COLO829 (cell line): ENCODE measurements around the gene KCNAB2.
A peak's percentile ranks its signal among the peaks of the same experiment; 100 is the strongest.
"Not testable (repeated sequence)": the region's sequence is repeated elsewhere in the genome, so short reads cannot be mapped to it uniquely, and the experiment has no call there.

Source experiments
- DNase-seq: peaks from one replicate; pipeline ENCODE4 v3.0.0; 2012; ENCODE audit warnings: low spot score

The KCNAB2 gene

DNA sequence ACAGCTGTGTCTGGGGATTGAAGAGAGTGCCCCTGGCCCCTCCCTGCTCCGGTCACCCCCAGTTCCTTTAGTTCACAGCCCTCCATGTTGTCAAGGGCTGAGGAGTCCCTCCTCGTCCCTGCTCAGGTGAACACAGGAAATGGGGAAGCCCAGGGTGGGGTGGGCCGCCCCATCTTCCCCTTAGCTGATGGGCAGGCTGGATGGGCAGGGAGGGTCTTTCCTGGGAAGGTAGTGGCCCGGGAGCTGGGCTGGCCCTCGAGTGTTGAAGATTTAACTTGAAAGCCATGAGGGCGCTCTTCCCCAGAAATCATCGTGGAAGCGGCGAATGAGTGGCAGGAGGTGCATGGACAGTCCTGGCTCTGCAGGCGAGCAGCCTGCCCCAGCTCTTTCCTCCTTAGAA lies 35.1 kb upstream of the KCNAB2 start:
- DNase-seq, result no peak

DNA sequence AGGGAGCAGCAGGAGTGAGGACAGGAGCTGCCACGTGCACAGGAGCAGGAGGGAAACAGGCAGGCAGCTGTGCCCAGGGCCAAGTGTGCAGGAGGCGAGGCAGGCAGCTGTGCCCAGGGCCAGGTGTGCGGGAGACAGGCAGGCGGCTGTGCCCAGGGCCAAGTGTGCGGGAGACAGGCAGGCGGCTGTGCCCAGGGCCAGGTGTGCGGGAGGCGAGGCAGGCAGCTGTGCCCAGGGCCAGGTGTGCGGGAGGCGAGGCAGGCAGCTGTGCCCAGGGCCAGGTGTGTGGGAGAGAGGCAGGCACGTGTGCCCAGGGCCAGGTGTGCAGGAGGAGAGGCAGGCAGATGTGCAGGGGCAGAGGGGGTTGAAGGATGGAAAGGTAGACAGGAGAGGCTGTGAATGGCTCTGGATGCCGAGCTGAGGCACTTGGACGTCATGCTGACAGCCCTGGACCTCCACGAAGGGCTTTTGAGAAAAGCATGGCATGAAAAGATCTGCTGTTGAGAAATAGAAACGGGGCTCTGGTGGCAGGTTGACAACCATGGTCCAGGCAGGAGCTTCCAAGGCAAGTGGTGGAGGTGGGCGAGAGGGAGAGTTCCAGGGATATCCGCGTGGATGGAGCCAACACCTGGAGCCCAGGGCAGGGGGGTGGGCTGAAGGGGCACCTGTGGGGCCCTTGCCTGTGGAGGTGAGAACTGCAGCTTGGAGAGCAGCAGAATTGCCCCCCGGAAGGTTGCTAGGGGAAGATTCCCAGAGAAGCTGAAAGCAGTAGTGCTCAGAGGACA lies 34.3 kb upstream of the KCNAB2 start:
- DNase-seq, result no peak

DNA sequence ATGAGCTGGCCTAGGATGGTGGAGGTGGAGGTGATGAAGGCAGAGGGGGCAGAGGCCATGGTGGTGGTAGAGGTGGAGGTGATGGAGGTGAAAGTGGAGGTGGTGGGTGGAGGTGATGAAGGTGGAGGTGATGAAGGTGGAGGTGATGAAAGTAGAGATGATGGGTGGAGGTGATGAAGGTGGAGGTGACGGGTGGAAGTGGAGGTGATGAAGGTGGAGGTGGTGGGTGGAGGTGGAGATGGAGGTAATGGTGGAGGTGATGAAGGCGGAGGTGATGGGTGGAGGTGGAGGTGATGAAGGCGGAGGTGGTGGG lies 33.8 kb upstream of the KCNAB2 start:
- no peak for DNase-seq

DNA sequence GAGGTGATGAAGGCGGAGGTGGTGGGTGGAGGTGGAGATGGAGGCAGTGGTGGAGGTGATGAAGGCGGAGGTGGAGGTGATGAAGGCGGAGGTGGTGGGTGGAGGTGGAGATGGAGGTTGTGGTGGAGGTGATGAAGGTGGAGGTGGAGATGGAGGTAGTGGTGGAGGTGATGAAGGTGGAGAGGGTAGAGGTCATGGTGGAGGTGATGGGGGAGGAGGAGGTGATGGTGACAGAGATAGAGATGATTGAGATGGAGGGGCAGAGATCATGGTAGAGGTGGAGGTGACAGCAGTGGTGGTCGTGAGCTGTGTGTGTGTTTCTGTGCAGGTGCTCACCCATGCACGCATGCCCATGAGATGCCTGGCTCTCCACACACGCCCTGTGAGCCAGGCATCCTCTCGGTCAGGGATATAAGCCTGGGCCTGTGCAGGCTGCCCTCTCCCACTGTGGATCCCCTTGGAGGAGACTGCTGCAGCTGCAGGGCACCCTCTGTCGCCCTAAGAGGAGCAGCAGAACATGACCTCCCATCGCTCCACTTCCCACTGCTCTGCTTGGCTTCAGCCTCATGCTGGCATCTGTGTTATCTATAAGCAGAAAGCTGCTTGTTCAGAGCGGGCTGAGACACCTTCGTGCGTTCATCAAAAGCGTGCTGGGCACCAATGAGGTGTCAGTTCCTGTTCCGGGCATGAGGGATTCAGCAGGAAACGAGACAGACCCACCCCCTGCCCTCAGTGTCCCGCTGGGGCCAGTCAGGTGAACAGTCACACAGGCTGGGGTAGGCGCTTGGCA lies 33.0 kb upstream of the KCNAB2 start:
- no peak for DNase-seq

DNA sequence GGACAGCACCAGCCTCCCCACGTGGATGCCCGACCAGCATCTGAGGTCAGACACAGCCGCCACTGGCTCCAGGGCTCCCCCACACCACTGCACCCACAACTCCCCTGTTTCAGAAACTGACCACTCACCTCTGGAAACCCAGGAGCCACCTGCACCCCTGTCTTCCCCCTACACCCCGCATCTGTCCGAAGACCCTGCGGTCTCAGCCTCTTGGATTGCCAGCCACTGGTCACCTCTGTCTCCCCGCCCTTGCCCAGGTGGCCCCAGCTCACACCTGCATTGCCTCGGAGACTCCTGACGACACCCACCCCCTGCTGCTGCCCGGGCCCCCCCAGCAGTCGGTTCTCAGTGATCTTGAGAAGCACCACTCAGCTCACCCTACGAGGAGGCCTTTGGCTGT lies 32.2 kb upstream of the KCNAB2 start:
- DNase-seq, result no peak

DNA sequence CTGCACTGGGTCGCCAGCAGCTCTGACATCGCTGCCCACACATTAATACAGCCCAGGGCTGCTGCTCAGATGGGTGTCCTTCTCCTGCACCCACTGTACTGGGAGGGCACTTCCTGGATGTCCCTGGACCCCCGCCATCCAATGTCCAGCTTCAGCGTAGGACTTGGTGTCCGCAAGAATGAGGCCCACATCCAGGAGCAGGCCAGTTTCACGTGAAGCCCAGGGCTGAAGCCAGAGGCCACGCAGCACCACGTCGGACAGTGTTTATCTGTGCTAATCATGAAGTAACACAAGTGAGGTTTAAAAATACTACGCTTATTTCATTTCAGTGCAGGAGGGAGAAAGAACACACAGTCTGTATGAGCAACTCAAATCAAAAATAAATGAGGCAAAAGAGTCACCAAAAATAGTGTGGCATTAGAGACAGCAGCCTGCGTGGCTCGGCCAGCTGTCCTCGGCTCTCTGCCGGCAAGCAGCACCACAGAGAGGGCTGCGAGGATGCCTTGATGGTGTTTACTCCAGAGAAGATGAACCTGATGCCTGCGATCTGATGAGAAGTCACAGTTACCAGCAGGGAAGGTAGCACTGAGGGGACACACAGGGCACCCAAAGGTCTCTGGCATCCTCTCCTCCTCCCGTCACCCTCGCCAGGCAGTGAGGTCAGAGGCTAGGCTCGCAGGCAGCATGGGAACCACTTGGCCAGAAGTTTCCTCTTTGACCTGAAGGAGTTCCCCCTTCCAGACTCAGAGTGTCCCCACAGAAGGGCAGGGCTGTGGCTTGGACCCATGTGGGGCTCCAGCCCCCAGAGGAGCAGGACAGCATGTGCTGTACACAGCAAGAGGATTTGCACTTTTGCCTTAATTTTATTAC lies 31.3 kb upstream of the KCNAB2 start:
- DNase-seq, result no peak

DNA sequence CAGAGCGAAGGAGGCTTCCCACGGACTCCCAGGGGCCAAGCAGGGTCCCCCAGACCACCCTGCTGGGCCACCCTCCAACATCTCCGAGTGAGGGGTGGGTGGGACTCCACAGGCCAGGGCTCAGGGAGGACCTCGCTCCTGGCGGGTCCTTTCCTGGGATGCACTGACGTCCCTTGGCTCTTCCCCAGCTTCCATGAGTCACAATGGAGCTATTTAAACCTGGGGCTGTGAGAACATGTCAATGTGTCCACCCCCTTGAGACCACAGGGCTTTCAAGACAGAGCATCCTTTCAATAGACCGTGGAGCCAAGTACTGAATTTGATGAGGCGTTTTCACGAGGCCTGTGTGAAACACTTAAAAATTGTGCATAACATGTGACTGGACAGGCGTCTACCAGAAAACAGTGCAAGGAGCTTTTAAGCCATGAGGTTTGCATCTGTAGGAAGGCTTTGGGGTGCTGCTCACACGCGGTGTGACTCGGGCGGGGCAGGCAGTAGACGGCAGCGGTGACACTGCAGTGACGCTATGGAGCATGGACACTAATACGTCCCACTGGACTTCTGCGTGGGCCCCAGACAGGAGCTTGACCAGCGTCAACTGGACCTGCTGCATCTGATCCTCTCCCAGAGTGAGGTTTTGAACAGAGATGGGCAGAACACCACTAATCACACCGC lies 29.4 kb upstream of the KCNAB2 start:
- peak; percentile 99 for DNase-seq

DNA sequence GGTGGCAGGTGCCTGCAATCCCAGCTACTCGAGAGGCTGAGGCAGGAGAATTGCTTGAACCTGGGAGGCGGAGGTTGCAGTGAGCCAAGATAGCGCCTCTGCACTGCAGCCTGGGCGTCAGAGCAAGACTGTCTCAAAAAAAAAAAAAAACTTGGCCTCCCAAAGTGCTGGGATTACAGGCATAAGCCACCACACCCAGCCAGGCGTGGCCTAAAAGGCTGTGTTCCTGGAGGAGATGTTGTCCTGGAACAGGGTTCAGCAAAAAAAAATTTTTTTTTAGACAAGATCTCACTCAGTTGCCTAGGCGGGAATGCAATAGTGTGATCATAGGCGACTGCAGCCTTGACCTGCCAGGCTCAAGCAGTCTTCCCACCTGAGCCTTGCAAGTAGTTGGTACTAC lies 28.0 kb upstream of the KCNAB2 start:
- DNase-seq, result not testable (repeated sequence)

DNA sequence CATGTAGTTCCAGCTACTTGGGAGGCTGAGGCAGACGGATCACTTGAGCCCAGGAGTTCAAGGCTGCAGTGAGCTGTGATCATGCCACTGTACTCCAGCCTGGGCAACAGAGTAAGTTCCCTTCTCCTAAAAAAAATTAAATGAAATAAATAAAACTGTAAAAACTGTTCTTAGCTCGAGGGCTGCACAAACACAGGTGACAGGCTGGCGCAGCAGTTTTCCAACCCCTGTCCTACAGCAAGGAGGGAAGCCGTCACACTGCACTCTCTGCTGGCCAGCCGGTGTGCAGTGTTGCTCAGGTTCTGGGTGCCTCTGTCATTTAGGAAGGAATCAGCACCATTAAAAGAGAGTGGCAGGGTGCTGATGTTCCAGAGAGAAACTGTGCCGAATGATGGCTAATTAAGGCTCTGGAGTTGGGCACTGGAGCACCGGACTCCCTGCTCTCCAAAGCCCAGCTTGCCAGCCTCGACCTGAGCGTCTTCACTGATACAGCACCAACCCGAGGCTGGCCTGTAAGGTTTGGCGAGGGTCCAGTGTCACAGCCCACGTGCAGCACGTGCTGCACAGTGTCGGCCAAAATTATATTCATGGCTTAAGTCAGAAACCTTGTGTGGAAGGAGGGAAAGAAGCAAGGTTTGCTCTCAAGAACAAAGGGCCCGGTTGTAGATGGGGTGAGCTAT lies 26.4 kb upstream of the KCNAB2 start:
- DNase-seq, result no peak

DNA sequence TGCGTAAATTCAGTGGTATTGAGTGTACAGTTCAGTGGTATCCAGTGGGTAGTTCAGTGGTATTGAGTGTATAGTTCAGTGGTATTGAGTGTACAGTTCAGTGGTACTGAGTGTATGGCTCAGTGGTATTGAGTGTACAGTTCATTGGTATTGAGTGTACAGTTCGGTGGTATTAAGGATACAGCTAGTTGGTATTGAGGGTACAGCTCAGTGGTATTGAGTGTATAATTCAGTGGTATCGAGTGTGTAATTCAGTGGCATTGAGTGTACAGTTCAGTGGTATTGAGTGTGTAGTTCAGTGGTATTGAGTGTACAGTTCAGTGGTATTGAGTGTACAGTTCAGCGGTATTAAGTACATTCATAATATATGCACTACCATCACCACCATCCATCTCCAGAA lies 23.5 kb upstream of the KCNAB2 start:
- no peak for DNase-seq

DNA sequence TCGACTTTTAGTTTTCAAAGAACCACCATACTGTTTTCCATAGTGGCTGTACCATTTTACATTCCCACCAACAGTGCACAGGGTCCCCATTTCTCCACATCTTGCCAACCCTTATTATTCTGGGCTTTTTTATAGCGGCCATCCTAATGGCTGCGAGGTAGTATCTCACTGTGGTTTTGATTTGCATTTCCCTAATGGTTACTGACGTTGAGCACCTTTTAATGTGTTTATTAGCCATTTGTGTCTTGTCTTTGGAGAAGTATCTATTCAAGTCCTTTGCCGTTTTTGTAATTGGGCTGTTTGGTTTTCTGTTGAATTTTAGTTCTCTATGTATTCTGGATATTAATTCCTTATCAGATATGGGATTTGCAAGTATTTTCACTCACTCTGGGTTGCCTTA lies 22.3 kb upstream of the KCNAB2 start:
- no peak for DNase-seq

DNA sequence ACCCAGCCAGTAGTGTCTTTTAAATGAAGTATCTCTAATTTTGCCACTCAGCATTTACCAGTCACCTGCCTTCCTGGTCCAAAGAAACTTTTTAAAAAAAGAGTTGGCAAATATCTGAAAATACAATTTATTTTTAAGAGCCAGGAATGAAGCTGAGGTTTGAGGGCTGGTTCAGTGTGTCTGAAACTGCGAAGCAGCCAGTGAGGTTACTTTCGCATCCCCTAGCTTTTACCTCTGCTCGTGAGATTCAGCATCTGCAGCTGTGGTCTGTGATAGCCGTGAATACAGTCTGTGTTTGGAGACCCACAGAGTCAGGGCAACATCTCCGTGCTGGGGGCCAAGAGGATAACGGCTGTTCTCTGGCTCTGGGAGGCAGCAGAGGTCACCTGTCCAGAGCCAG lies 21.3 kb upstream of the KCNAB2 start:
- DNase-seq, result no peak

DNA sequence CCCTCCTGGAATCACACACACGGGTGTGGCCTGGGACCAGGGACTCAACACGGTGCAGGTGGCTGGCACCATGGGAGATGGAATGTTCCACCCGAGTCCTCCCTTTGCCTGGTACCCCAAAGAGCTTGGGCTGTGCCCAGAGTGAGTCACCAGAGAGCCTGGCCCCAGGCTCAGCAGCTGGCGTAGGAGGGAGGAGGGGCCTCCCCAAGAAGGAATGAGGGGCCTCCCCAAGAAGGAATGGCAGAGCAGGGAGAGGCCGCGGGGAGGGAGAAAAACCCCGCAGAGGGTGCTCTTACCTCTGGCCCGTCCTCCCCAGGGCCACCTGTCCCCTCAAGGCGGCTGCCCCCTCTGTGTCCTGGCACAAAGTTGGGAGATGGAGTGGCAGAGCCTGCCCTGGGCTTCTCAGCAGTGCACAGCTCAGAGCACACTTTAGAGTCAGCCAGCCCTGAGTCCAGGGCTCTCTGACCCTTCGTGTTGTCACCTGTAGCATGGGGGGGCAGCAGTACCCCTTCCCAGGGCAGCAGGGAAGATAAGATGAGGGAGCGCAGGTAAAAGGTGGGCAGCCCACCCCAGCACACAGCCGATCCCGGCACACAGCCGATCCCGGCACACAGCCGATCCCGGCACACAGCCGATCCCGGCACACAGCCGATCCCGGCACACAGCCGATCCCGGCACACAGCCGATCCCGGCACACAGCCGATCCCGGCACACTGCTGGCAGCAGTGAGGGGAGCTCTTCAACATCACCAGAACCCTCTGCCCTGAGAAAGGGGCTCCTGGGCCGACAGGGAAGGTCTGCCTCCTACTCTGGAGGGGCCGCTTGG lies 20.2 kb upstream of the KCNAB2 start:
- no peak for DNase-seq

DNA sequence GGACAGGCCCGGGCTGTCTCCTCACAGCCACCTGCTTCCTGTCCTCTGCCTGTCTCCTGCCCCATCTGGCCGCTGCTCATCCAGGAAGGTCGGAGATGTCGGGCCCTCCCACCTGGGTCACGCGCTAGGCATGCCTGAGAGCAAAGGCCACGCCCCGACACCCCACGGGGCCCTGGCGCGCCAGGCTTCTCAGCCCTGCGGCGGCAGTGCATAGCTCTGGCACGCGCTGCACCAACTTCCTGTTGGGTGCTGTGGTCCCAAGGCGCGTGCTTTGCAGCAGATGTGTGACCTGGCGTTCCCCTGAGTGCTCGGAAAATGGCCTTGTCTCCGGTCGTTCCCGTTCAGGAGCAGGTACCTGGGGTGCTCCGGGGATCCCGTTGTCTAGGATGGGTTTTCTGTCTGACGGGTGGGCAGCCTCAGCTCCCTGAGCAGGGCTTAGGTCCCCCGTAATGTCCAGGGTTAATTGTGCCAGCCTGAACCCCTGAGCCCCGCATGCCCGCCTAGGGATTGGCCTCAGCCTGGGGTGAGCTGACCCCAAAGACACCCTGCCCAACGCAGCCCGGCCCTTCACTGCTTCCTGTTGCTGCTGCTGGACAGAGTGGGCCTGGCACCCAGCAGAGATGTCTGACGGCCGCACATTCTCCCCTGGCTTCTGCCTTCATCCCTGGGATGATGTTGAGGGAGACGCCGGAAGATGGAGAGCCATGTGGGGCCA lies 19.4 kb upstream of the KCNAB2 start:
- peak; percentile 24 for DNase-seq

DNA sequence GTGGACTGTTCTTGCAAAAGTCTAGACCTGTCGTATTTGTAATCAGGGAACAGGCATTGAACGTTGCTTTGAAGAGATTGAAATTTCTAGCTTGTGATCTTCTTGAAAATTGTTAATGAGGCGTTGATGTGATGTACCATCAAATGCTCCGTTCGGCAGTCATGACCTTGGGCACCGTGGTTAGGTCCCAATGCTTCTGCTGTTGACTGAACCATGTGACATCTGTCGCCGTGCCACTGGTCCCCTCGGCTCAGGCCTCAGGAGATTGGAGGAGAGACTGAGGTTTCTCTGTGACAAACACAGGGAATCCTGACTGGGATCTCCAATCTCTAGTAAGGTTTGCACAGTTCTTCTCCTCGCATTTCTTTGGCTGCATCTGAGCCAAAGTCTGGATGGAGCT lies 18.1 kb upstream of the KCNAB2 start:
- DNase-seq, result no peak

DNA sequence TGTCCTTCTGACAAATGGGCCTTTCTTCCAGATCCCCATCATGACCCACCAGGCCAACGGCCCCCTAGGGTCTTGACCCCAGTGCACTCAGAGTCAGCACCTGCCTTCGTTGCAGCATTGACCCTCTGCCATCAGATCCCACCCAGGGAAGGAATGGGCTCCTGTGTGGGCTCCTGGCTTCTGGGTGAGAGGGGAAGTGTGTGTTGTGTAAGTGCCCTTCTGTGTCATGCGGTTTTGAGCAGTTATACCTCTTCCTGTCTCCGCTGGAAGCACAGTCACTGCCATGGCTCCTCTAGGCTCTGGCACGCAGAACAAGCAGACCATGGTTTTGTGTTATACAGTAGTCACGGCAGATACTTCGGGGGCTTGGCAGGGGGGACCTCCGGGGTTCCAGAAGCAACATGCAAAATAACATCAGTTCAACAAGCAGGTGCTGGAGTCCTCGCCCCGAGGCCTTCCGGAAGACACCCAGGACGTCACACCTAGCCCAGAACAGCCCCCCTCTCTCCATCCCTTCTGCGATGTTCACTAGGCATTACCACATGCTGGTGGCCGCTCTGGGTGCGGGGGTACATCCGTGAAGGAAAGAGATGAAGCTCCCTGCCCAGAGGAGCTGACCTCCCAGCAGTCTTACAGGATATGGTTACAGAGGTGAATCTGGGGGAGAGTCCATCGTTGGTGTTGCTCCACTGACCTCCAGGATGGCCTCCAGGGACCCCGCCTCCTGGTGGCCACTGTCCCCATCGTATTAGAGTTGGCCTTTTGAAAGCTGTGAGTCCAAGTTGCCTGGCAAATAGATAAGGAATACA lies 17.4 kb upstream of the KCNAB2 start:
- DNase-seq, result no peak

DNA sequence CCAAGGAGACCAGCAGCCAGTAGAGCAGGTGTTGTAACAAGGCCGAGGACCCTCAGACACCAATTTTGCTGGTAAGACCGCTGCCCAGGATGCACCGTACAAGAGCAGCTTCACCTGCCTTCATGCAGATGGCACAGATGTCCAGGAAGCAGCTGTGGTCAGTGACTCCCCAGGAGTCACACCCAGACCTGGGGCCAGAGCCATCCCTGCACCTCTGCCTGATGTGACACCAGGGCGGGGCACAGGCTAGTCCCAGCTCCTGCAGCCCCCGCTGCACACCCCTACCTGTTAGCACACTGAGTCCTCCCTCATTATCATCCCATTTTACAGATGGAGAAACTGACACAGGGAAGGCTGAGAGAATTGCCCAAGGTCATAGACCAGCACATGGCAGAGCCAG lies 16.3 kb upstream of the KCNAB2 start:
- DNase-seq, result no peak

DNA sequence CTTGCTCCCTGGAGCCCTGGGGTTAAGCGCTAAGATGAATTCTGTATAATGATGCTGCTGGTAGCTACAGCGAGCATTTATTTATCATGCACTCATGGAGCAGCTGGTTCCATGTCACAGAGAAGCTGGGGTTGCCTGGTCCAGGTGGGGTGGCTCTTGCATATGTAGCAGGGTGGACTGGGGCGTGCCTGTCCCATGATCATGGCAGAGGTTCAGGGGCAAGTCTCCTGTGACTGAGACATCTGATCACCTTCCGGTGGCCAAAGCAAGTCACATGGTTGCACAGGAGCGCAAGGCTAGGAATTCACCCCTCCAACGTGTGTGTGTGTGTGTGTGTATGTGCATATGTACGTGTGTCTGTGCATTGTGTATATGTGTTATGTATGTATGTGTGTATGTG lies 15.6 kb upstream of the KCNAB2 start:
- no peak for DNase-seq

DNA sequence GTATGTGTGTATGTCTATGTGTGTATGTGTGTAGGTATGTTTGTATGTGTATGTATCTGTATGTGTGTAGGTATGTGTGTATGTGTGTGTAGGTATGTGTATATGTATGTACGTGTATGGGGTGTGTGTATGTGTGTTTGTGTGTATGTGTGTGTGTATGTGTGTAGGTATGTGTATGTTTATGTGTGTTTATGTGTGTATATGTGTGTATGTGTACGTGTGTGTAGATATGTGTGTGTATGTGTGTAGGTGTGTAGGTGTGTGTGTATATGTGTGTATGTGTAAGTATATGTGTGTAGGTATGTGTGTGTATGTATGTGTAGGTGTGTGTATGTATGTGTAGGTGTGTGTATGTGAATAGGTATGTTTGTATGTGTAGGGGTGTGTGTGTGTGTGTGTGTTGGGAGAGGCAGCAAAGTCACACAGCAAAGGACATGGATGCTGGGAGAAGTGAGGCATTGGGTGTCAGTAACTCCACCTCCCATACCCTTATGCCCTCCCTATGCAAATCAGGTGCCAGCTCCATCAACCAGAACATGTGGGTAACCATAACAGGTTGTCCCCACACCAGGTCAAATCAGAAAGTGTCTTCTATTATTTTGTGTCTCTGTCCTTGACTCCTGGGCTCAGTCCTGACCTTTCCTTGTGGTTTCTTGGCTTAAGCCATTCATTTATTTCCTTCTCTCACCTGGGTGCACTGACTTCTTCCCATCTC lies 15.0 kb upstream of the KCNAB2 start:
- DNase-seq, result no peak
